CD1c-positive myeloid dendritic cell (primary cell): ENCODE measurements around the gene PIGC.
A peak's percentile ranks its signal among the peaks of the same experiment; 100 is the strongest.

Experiments used
- DNase-seq: peaks from one replicate; pipeline ENCODE4 v3.0.0-alpha.2; 2016; ENCODE audit errors: extremely low spot score

Gene PIGC

GRCh38 chr1:172430128-172430454, 13.8 kb downstream of the PIGC start:
- DNase-seq, result no peak

GRCh38 chr1:172429331-172430127, 14.3 kb downstream of the PIGC start:
- peak; percentile 54 for DNase-seq

- no peak for DNase-seq
Observed at GRCh38 chr1:172427191-172427590, 16.7 kb downstream of the PIGC start.

GRCh38 chr1:172425339-172425738, 18.5 kb downstream of the PIGC start:
- DNase-seq, result no peak

GRCh38 chr1:172423336-172423735, 20.5 kb downstream of the PIGC start:
- DNase-seq, result no peak

- no peak for DNase-seq
Observed at GRCh38 chr1:172421974-172422604, 21.8 kb downstream of the PIGC start.

GRCh38 chr1:172420385-172420784, 23.5 kb downstream of the PIGC start, which contains the start of gene C1orf105:
Gene C1orf105 (plus strand): TSS chr1:172420685. CDS start chr1:172420886, 201 bp downstream.
- no peak for DNase-seq

- DNase-seq, result no peak
Observed at GRCh38 chr1:172417557-172417956, 26.3 kb downstream of the PIGC start.

- no peak for DNase-seq
Observed at GRCh38 chr1:172416496-172417035, 27.3 kb downstream of the PIGC start.

GRCh38 chr1:172414331-172414730, 29.5 kb downstream of the PIGC start:
- DNase-seq, result no peak

- DNase-seq, result no peak
Observed at GRCh38 chr1:172411791-172412338, 32.0 kb downstream of the PIGC start.

- DNase-seq, result no peak
Observed at GRCh38 chr1:172410027-172410426, 33.8 kb downstream of the PIGC start.

GRCh38 chr1:172408958-172409357, 34.9 kb downstream of the PIGC start:
- no peak for DNase-seq

GRCh38 chr1:172406968-172407367, 36.9 kb downstream of the PIGC start:
- no peak for DNase-seq

GRCh38 chr1:172405912-172406311, 38.0 kb downstream of the PIGC start:
- DNase-seq, result no peak

- no peak for DNase-seq
Observed at GRCh38 chr1:172404121-172404520, 39.7 kb downstream of the PIGC start.

- no peak for DNase-seq
Observed at GRCh38 chr1:172402878-172403569, 40.8 kb downstream of the PIGC start.

- no peak for DNase-seq
Observed at GRCh38 chr1:172401892-172402291, 42.0 kb downstream of the PIGC start.

GRCh38 chr1:172401477-172401876, 42.4 kb downstream of the PIGC start:
- DNase-seq, result no peak

GRCh38 chr1:172400722-172401105, 43.2 kb downstream of the PIGC start:
- no peak for DNase-seq

GRCh38 chr1:172399756-172400721, 43.8 kb downstream of the PIGC start:
- DNase-seq, result no peak
